ENCODE results near the gene ATP1B4. TPM values are rescaled to one million over a fixed set of nuclear protein-coding genes. Genes with fewer than 3 reads are reported as not detected.

ATP1B4 gene
- total RNA-seq, 1 donor from 2014 or later, result not detected

GRCh38 chrX:120372667-120373370 is 10.9 kb downstream of the ATP1B4 start:
- Mint-ChIP-seq H3K9me3 (no peaks in the 10 kb centered on the region), H3K4me3 (no peak overlapping the region), H3K4me1 (peaks cover 4% of the 10 kb centered on the region), H3K36me3 (ENCODE audit: low read depth) (no peaks in the 10 kb centered on the region), H3K27me3 (no peaks in the 10 kb centered on the region), H3K27ac (no peak overlapping the region)
- intact Hi-C loops (cut with micrococcal nuclease), result no loop called here
- CTCF ChIA-PET, result interaction anchor here (1.3 kb wide), 1 partner anchor 53 kb away, joined by 3 read pairs; no protein-coding TSS in a partner anchor
- POLR2A ChIA-PET, result no interaction called here
- no peak for TF ChIP-seq CTCF (IDR thresholded peaks at IDR 0.05)
- no peak for ATAC-seq (ENCODE audit: low read depth)
- DNase-seq, result no peak

GRCh38 chrX:120377179-120377578 is 15.3 kb downstream of the ATP1B4 start:
- H3K27me3 Mint-ChIP-seq, result peaks cover 9% of the 10 kb centered on the region
- no peak for DNase-seq
- H3K4me3 Mint-ChIP-seq, result no peak overlapping the region
- CTCF ChIA-PET, result interaction anchor here (1.8 kb wide), 1 partner anchor 12 kb away, joined by 4 read pairs; no protein-coding TSS in a partner anchor
- no peaks in the 10 kb centered on the region for H3K9me3 Mint-ChIP-seq
- H3K4me1 Mint-ChIP-seq, result peaks cover 2% of the 10 kb centered on the region
- no peak for TF ChIP-seq CTCF (IDR thresholded peaks at IDR 0.05)
- no peak overlapping the region for H3K27ac Mint-ChIP-seq
- no peaks in the 10 kb centered on the region for H3K36me3 Mint-ChIP-seq (ENCODE audit: low read depth)
- POLR2A ChIA-PET, result no interaction called here
- intact Hi-C loops (cut with micrococcal nuclease), result no loop called here
- no peak for ATAC-seq (ENCODE audit: low read depth)

GRCh38 chrX:120377715-120378114 is 15.8 kb downstream of the ATP1B4 start:
- CTCF ChIA-PET, result interaction anchor here (1.8 kb wide), 1 partner anchor 13 kb away, joined by 4 read pairs; no protein-coding TSS in a partner anchor
- Mint-ChIP-seq H3K9me3 (no peaks in the 10 kb centered on the region), H3K27ac (no peak overlapping the region), H3K36me3 (ENCODE audit: low read depth) (no peaks in the 10 kb centered on the region), H3K27me3 (peaks cover 9% of the 10 kb centered on the region), H3K4me3 (no peak overlapping the region), H3K4me1 (peaks cover 2% of the 10 kb centered on the region)
- intact Hi-C loops (cut with micrococcal nuclease), result no loop called here
- DNase-seq (no peak), ATAC-seq (ENCODE audit: low read depth) (no peak)
- TF ChIP-seq CTCF (IDR thresholded peaks at IDR 0.05), result no peak
- POLR2A ChIA-PET, result no interaction called here

GRCh38 chrX:120378570-120378969 is 16.7 kb downstream of the ATP1B4 start:
- TF ChIP-seq CTCF (IDR thresholded peaks at IDR 0.05), result no peak
- H3K4me3 Mint-ChIP-seq, result no peak overlapping the region
- H3K4me1 Mint-ChIP-seq, result peaks cover 2% of the 10 kb centered on the region
- H3K36me3 Mint-ChIP-seq (ENCODE audit: low read depth), result no peaks in the 10 kb centered on the region
- intact Hi-C loops (cut with micrococcal nuclease), result no loop called here
- POLR2A ChIA-PET, result no interaction called here
- H3K9me3 Mint-ChIP-seq, result no peaks in the 10 kb centered on the region
- no peak overlapping the region for H3K27ac Mint-ChIP-seq
- DNase-seq (no peak), ATAC-seq (ENCODE audit: low read depth) (no peak)
- CTCF ChIA-PET, result interaction anchor here (1.0 to 1.8 kb wide), 2 partner anchors 14 to 97 kb away, joined by 3 to 4 read pairs; no protein-coding TSS in a partner anchor
- peaks cover 9% of the 10 kb centered on the region for H3K27me3 Mint-ChIP-seq

- Mint-ChIP-seq H3K4me1 (peaks cover 2% of the 10 kb centered on the region), H3K27ac (no peak overlapping the region), H3K9me3 (no peaks in the 10 kb centered on the region), H3K4me3 (no peak overlapping the region), H3K27me3 (peaks cover 9% of the 10 kb centered on the region), H3K36me3 (ENCODE audit: low read depth) (no peaks in the 10 kb centered on the region)
- POLR2A ChIA-PET, result no interaction called here
- CTCF ChIA-PET, result interaction anchor here (0.9 to 2.0 kb wide), 5 partner anchors 15 to 98 kb away, joined by 3 to 11 read pairs (median 6); no protein-coding TSS in a partner anchor
- no peak for DNase-seq
- no peak for ATAC-seq (ENCODE audit: low read depth)
- TF ChIP-seq CTCF (IDR thresholded peaks at IDR 0.05), result no peak
- intact Hi-C loops (cut with micrococcal nuclease), result loop anchor here (1.0 to 10.0 kb wide), 3 partner anchors 72 to 285 kb away; no protein-coding TSS in a partner anchor
Observed at GRCh38 chrX:120379937-120380681, 18.2 kb downstream of the ATP1B4 start.
